ENCODE data around the gene KCNS1.

- TF ChIP-seq CTCF (IDR thresholded peaks at IDR 0.05; ENCODE audit: control extremely low read depth in 1 of 3, insufficient read depth in 1 of 3, low read depth in 1 of 3, low read length in 3 of 3) = no peak
- TF ChIP-seq MAX (IDR thresholded peaks at IDR 0.05) = no peak
- TF ChIP-seq POLR2A (IDR thresholded peaks at IDR 0.05; ENCODE audit: control extremely low read depth in 1 of 2, low read depth in 2 of 2, low read length in 2 of 2) = no peak
- TF ChIP-seq SP1 (IDR thresholded peaks at IDR 0.05; ENCODE audit: low read depth, low read length) = no peak
- no peak for TF ChIP-seq SIX5 (IDR thresholded peaks at IDR 0.05; ENCODE audit: low read depth, low read length)
- TF ChIP-seq NRF1 (IDR thresholded peaks at IDR 0.05; ENCODE audit: low read depth, low read length) = no peak
Measured at GRCh38 chr20:45059022-45059728, 41.8 kb downstream of the KCNS1 start.
